ENCODE data around the gene LXN. TPM values are rescaled to one million over a fixed set of nuclear protein-coding genes. Genes with fewer than 3 reads are reported as not detected.

LXN gene
- total RNA-seq (2021; fragmentation: NEBNext Ultra II Directional; extraction: Animal tissue kit (Norgen Biotek cat#: 25700)) (3.9 and 4.7 TPM in 2 replicates), polyA plus RNA-seq (2011; rRNA removed) (2.7 and 3.2 TPM in 2 replicates), polyA minus RNA-seq (2011; rRNA and poly(A)+ RNA removed) (1.6 and 3.4 TPM in 2 replicates)
- polyA plus RNA-seq (2011; cell fraction: cytosol; rRNA removed): 5.4 TPM
- 4.1 TPM for polyA plus RNA-seq (2011; cell fraction: nucleus; rRNA removed)
- 3.5 to 6.1 TPM (median 5.1 TPM) in 4 replicates for polyA plus RNA-seq (2012, experiment 1 of 2)
- 1.9 TPM for polyA plus RNA-seq (2012, experiment 2 of 2)
- 6.6 TPM for polyA plus RNA-seq (2013, experiment 1 of 2)
- polyA plus RNA-seq (2013, experiment 2 of 2): 7.1 TPM
- polyA minus RNA-seq (2011; cell fraction: cytosol; rRNA and poly(A)+ RNA removed): 2.8 TPM
- polyA minus RNA-seq (2011; cell fraction: nucleus; rRNA and poly(A)+ RNA removed): 3.5 TPM
- long read RNA-seq, experiment 1, partial matches to known transcripts: 3 of 6 reads
- long read RNA-seq, experiment 1, other reads (novel, unspliced or antisense): 0 of 6 reads
- long read RNA-seq, experiment 2, transcript LXN-201 (6 exons, 1,116 nt): major isoform, 9 of 12 reads
- long read RNA-seq, experiment 2, partial matches to known transcripts: 0 of 12 reads
- long read RNA-seq, experiment 2, other reads (novel, unspliced or antisense): 3 of 12 reads

- Histone ChIP-seq H3K4ac (replicated peaks; ENCODE audit: insufficient read length, low read depth, low read length) (no peak within 1 kb of the TSS), H3K4me3 (ENCODE audit: extremely low read depth in 1 of 4, insufficient read depth in 2 of 4, low read depth in 3 of 4, low read length in 4 of 4) (peak within 1 kb of the TSS; percentile 46 to 82 (median 80)), H4K20me1 (replicated peaks in 1 of 2; ENCODE audit: control insufficient read depth in 1 of 2, insufficient read depth in 2 of 2, low read length in 2 of 2) (no peaks in the 10 kb centered on the region), H2AK5ac (ENCODE audit: low read depth, low read length) (no peak within 1 kb of the TSS), H3K23me2 (ENCODE audit: low read depth, low read length) (peaks cover 7% of the 10 kb centered on the region), H4K91ac (replicated peaks; ENCODE audit: insufficient read length, low read length) (peak within 1 kb of the TSS; percentile 38), H3K23ac (ENCODE audit: insufficient read length) (no peak within 1 kb of the TSS), H3K4me1 (replicated peaks in 1 of 4; ENCODE audit: control insufficient read depth in 3 of 4, insufficient read depth in 4 of 4, low read length in 3 of 4) (peaks cover 0 to 7% (median 0%) of the 10 kb centered on the region in 4 experiments; a peak in 1 of 7 replicates), H2BK20ac (ENCODE audit: low read length) (no peak within 1 kb of the TSS), H3K18ac (ENCODE audit: extremely low read depth, low read length) (peak within 1 kb of the TSS; percentile 51; the same call in 1 of the 2 replicates), H2BK120ac (replicated peaks; ENCODE audit: low read depth, low read length) (no peak within 1 kb of the TSS), H3K14ac (ENCODE audit: insufficient read length) (no peak within 1 kb of the TSS), H4K5ac (ENCODE audit: insufficient read length, low read depth, low read length) (peak within 1 kb of the TSS; percentile 38), H2BK15ac (ENCODE audit: low read length) (no peak within 1 kb of the TSS), H2BK12ac (ENCODE audit: low read depth, low read length) (no peak within 1 kb of the TSS), H2BK5ac (ENCODE audit: low read depth, low read length) (peak within 1 kb of the TSS; percentile 35; the same call in 1 of the 2 replicates), H3K4me2 (ENCODE audit: insufficient read depth in 1 of 2, low read depth in 2 of 2, low read length in 2 of 2) (peak within 1 kb of the TSS; percentile 66 to 78), H3K27me3 (replicated peaks in 1 of 4; ENCODE audit: control insufficient read depth in 3 of 4, extremely low read depth in 1 of 4, insufficient read depth in 3 of 4, low read length in 3 of 4) (no peaks in the 10 kb centered on the region), H3K79me2 (ENCODE audit: control insufficient read depth in 1 of 2, insufficient read depth in 2 of 2, low read length in 2 of 2) (no peaks in the 10 kb centered on the region), H3K9me3 (ENCODE audit: insufficient read depth in 2 of 2, low read depth in 1 of 2, low read length in 1 of 2) (no peaks in the 10 kb centered on the region), H3K56ac (replicated peaks; ENCODE audit: insufficient read length, low read depth, low read length) (peak within 1 kb of the TSS; percentile 14), H3K36me3 (ENCODE audit: control insufficient read depth in 2 of 4, insufficient read depth in 4 of 4, low read length in 3 of 4) (peaks cover 0 to 13% (median 5%) of the 10 kb centered on the region in 4 experiments; a peak in 4 of 8 replicates), H2AFZ (ENCODE audit: low read length) (peak within 1 kb of the TSS; percentile 92), H3K79me1 (ENCODE audit: low read depth, low read length) (no peaks in the 10 kb centered on the region), H3K9ac (replicated peaks in 1 of 4; ENCODE audit: extremely low read depth in 1 of 4, low read depth in 3 of 4, low read length in 3 of 4) (peak within 1 kb of the TSS in 3 of 4 experiments; percentile 33 to 65 (median 46); a peak in 5 of 7 replicates), H4K8ac (ENCODE audit: extremely low read depth, insufficient read depth, low read length) (no peak within 1 kb of the TSS), H3K27ac (ENCODE audit: low read depth, low read length) (peak within 1 kb of the TSS; percentile 64; the same call in 1 of the 2 replicates)
- ChIA-PET CTCF (ENCODE audit: partially characterized antibody) (interaction anchor here (0.6 to 2.0 kb wide), 16 partner anchors 11 to 1460 kb away, joined by 3 to 16 read pairs (median 3); partner anchors contain the start of genes GFM1 and MFSD1), POLR2A (ENCODE audit: partially characterized antibody) (interaction anchor here (1.1 kb wide), 1 partner anchor 28 kb away, joined by 3 read pairs; the partner anchor contains the start of gene GFM1)
- FAIRE-seq (peak; percentile 86), DNase-seq (ENCODE audit: low read depth in 1 of 2, low spot score in 2 of 2) (peak; percentile 85)
- WGBS, 2 experiments (ENCODE audit: extremely low coverage in 1 of 2, insufficient coverage in 1 of 2, insufficient read length in 1 of 2, insufficient replicate concordance in 2 of 2, low coverage in 1 of 2, low lambda C conversion rate in 2 of 2, missing lambda C conversion rate in 1 of 2): 9% methylated on average over 28 of the region's 30 CpGs; no CpG with 5 or more reads in 1 of the 2 experiments
- no peak for TF ChIP-seq SUZ12 (IDR thresholded peaks at IDR 0.05; ENCODE audit: low read length)
- TF ChIP-seq TEAD4 (IDR thresholded peaks at IDR 0.05; ENCODE audit: low read depth, low read length): no peak
- TF ChIP-seq TAF1 (IDR thresholded peaks at IDR 0.05; ENCODE audit: low read depth, low read length): peak; percentile 86
- TF ChIP-seq RNF2 (IDR thresholded peaks at IDR 0.05; ENCODE audit: borderline replicate concordance, low read depth, low read length, missing control alignments, poor library complexity, severe bottlenecking): no peak
- no peak for TF ChIP-seq CTBP2 (IDR thresholded peaks at IDR 0.05; ENCODE audit: borderline replicate concordance, insufficient read depth, insufficient read length, low read length)
- peak; percentile 46; the same call in 1 of the 2 replicates for TF ChIP-seq POLR2AphosphoS5 (IDR thresholded peaks at IDR 0.05; ENCODE audit: low read depth, low read length)
- TF ChIP-seq CBX5 (IDR thresholded peaks at IDR 0.05; ENCODE audit: low read depth, low read length): no peak
Observed at GRCh38 chr3:158672215-158673176, at the start of gene LXN. LXN (minus strand) TSS chr3:158672648; CDS start chr3:158672478, 170 bp downstream.

Data from H1 (cell line).